Gastroesophageal sphincter (tissue), 4 donors: ENCODE measurements around the gene SLC44A1. TPM values are rescaled to one million over a fixed set of nuclear protein-coding genes. Genes with fewer than 3 reads are reported as not detected.

Experiments
- ATAC-seq: fragments of 150-250 bp; one replicate; pipeline ENCODE4 v1.9.1; 2016; ENCODE audit warnings: mild to moderate bottlenecking, moderate library complexity
- H3K27ac ChIP-seq, 4 donors: fragments of 200-600 bp; sonication (generic) in 3 of 4; 1 replicate in 3 of 4; 2 replicates in 1 of 4; pipeline ENCODE4 v1.5.1; 2016 to 2019
- H3K27me3 ChIP-seq: fragments of 200-600 bp; sonication (generic); one replicate; pipeline ENCODE4 v1.5.1; 2019
- H3K36me3 ChIP-seq, 2 donors: fragments of 200-600 bp; sonication (generic); one replicate each; pipeline ENCODE4 v1.5.1; 2019; ENCODE audit warnings: control low read depth in 1 of 2
- H3K4me1 ChIP-seq, 3 donors: fragments of 200-600 bp; sonication (generic); 1 replicate in 2 of 3; 2 replicates in 1 of 3; pipeline ENCODE4 v1.5.1; 2016 to 2019; ENCODE audit warnings: control low read depth in 2 of 3
- H3K4me3 ChIP-seq, 2 donors: fragments of 200-600 bp; sonication (generic); one replicate each; pipeline ENCODE4 v1.5.1; 2019; ENCODE audit warnings: mild to moderate bottlenecking in 1 of 2, moderate library complexity in 1 of 2
- H3K9me3 ChIP-seq, 3 donors: fragments of 200-600 bp; sonication (generic); one replicate each; pipeline ENCODE4 v1.5.1; 2017 to 2019; ENCODE audit warnings: control low read depth in 2 of 3
- CTCF ChIP-seq, 4 experiments: fragments of 200-600 bp in 2 of 4; fragments of 450-650 bp in 2 of 4; sonication (generic) in 1 of 4; IDR thresholded peaks; one replicate each; pipeline ENCODE4 v1.5.1; 2017 to 2019; ENCODE audit warnings: antibody characterized with exemption in 4 of 4, mild to moderate bottlenecking in 2 of 4, moderate library complexity in 2 of 4
- EP300 ChIP-seq: sonication (generic); formaldehyde crosslinking; IDR thresholded peaks from one replicate; pipeline ENCODE4 v1.6.1; 2017; ENCODE audit warnings: antibody characterized with exemption, mild to moderate bottlenecking
- POLR2A ChIP-seq, 2 donors: fragments of 450-650 bp; IDR thresholded peaks; one replicate each; pipeline ENCODE4 v1.6.1; 2017; ENCODE audit warnings: antibody characterized with exemption in 2 of 2, mild to moderate bottlenecking in 2 of 2, moderate library complexity in 1 of 2
- POLR2AphosphoS5 ChIP-seq: sonication (generic); formaldehyde crosslinking; IDR thresholded peaks from one replicate; pipeline ENCODE4 v1.6.1; 2017; ENCODE audit warnings: antibody characterized with exemption
- WGBS, 2 donors: methylation state at CpG; one replicate each; pipeline ENCODE4 v1.1.5; 2018; ENCODE audit warnings: low coverage in 1 of 2; 5-methylcytosine and 5-hydroxymethylcytosine counted together
- total RNA-seq, 4 donors: library from RNA; depleted of rRNA; stranded (reverse); fragments of >200 nt; gene quantifications; one replicate each; pipeline ENCODE4 v1.1.0, GENCODE V29; 2016

The SLC44A1 gene
- total RNA-seq, 4 donors from 2014 or later = 27.9 to 49.1 (median 30.6) TPM

- Histone ChIP-seq H3K4me1 (peaks cover 0 to 5% (median 0%) of the 10 kb centered on the region in 3 donors), H3K4me3 (no peak overlapping the region), H3K9me3 (no peaks in the 10 kb centered on the region), H3K27ac (no peak overlapping the region), H3K36me3 (no peaks in the 10 kb centered on the region), H3K27me3 (no peaks in the 10 kb centered on the region)
- ATAC-seq = no peak
- TF ChIP-seq EP300 = no peak
- TF ChIP-seq CTCF (IDR thresholded peaks at IDR 0.05) = no peak
- TF ChIP-seq POLR2AphosphoS5 = no peak
- TF ChIP-seq POLR2A (IDR thresholded peaks at IDR 0.05) = no peak
- WGBS, 2 donors = 51 to 71% methylated on average over 1 to 3 of the region's 3 CpGs
Observed at GRCh38 chr9:105418588-105419500, 174.4 kb downstream of the SLC44A1 start.

GRCh38 chr9:105419816-105420597 is 175.6 kb downstream of the SLC44A1 start:
- H3K27ac ChIP-seq = no peak overlapping the region
- H3K4me3 ChIP-seq = no peak overlapping the region
- H3K9me3 ChIP-seq = no peaks in the 10 kb centered on the region
- peaks cover 0 to 5% (median 0%) of the 10 kb centered on the region in 3 donors for H3K4me1 ChIP-seq
- 84 to 88% methylated on average over 7 to 10 of the region's 10 CpGs for WGBS, 2 donors
- no peaks in the 10 kb centered on the region for H3K27me3 ChIP-seq
- no peak for ATAC-seq
- no peaks in the 10 kb centered on the region for H3K36me3 ChIP-seq
- TF ChIP-seq POLR2A (IDR thresholded peaks at IDR 0.05) = no peak
- TF ChIP-seq CTCF (IDR thresholded peaks at IDR 0.05) = no peak
- TF ChIP-seq EP300 = no peak
- TF ChIP-seq POLR2AphosphoS5 = no peak

- Histone ChIP-seq H3K4me1 (no peaks in the 10 kb centered on the region), H3K36me3 (no peaks in the 10 kb centered on the region), H3K27ac (no peak overlapping the region), H3K9me3 (no peaks in the 10 kb centered on the region), H3K27me3 (no peaks in the 10 kb centered on the region), H3K4me3 (no peak overlapping the region)
- WGBS, 2 donors = 64 to 100% methylated on average over 2 of the region's 2 CpGs
- no peak for TF ChIP-seq POLR2A (IDR thresholded peaks at IDR 0.05)
- TF ChIP-seq CTCF (IDR thresholded peaks at IDR 0.05) = no peak
- no peak for TF ChIP-seq EP300
- no peak for TF ChIP-seq POLR2AphosphoS5
- ATAC-seq = no peak
Observed at GRCh38 chr9:105421154-105421553, 176.7 kb downstream of the SLC44A1 start.

GRCh38 chr9:105421864-105422263 is 177.4 kb downstream of the SLC44A1 start:
- H3K4me1 ChIP-seq = no peaks in the 10 kb centered on the region
- H3K9me3 ChIP-seq = no peaks in the 10 kb centered on the region
- no peaks in the 10 kb centered on the region for H3K36me3 ChIP-seq
- no peak for ATAC-seq
- H3K27me3 ChIP-seq = no peaks in the 10 kb centered on the region
- TF ChIP-seq POLR2A (IDR thresholded peaks at IDR 0.05) (no peak), POLR2AphosphoS5 (no peak), EP300 (no peak), CTCF (IDR thresholded peaks at IDR 0.05) (no peak)
- 100% methylated on average over 1 to 4 of the region's 5 CpGs for WGBS, 2 donors
- H3K27ac ChIP-seq = no peak overlapping the region
- H3K4me3 ChIP-seq = no peak overlapping the region
